Psoas muscle (tissue), 8 donors: ENCODE measurements around the gene INTS1. TPM values are rescaled to one million over a fixed set of nuclear protein-coding genes. Genes with fewer than 3 reads are reported as not detected.
"Not testable (repeated sequence)": the region's sequence is repeated elsewhere in the genome, so short reads cannot be mapped to it uniquely, and the experiment has no call there.

Experiments used
- ATAC-seq, 4 donors: fragments of 200-7000 bp; cut with Tn5 transposase; one replicate each; pipeline ENCODE4 v1.9.1; 2020; ENCODE audit warnings: moderate library complexity in 3 of 4, mild to moderate bottlenecking in 2 of 4
- DNase-seq, 2 donors: peaks; one replicate each; pipeline ENCODE4 v3.0.0-alpha.2; 2020
- H3K27ac ChIP-seq: fragments of 200-600 bp; one replicate; pipeline ENCODE4 v1.8.0; 2022
- H3K27me3 ChIP-seq, 3 donors: fragments of 200-600 bp in 1 of 3; one replicate each; pipeline versions ENCODE4 v1.6.1 to v1.8.0; 2013 to 2022; ENCODE audit warnings: low read length in 2 of 3, mild to moderate bottlenecking in 2 of 3, moderate library complexity in 1 of 3; ENCODE audit not compliant: insufficient read depth in 3 of 3
- H3K36me3 ChIP-seq, 2 donors: fragments of 200-600 bp in 1 of 2; one replicate each; pipeline versions ENCODE4 v1.6.1 to v1.8.0; 2013 to 2022; ENCODE audit warnings: low read depth in 1 of 2, mild to moderate bottlenecking in 1 of 2, moderate library complexity in 1 of 2; ENCODE audit not compliant: insufficient read depth in 1 of 2
- H3K4me1 ChIP-seq: fragments of 200-600 bp; one replicate; pipeline ENCODE4 v1.8.0; 2022
- H3K4me3 ChIP-seq: fragments of 200-600 bp; one replicate; pipeline ENCODE4 v1.8.0; 2022; ENCODE audit warnings: mild to moderate bottlenecking
- H3K9me3 ChIP-seq: fragments of 200-600 bp; one replicate; pipeline ENCODE4 v1.8.0; 2022
- CTCF ChIP-seq: fragments of 200-600 bp; IDR thresholded peaks from one replicate; pipeline ENCODE4 v1.8.0; 2022; ENCODE audit warnings: antibody characterized with exemption
- WGBS, 3 donors: extraction: QIAGEN DNeasy Blood & Tissue Kit; methylation state at CpG; one replicate each; pipeline versions ENCODE4 v1.1.6 to v1.1.7; 2013; 5-methylcytosine and 5-hydroxymethylcytosine counted together
- intact Hi-C, 2 donors: fragments of 100-400 bp; cut with DNase I; formaldehyde crosslinking; loops; one replicate each; pipeline versions ENCODE4 v1.11.0 to v1.14.2; 2022
- polyA plus RNA-seq, 3 donors: library from polyadenylated mRNA; stranded (reverse); fragments of 200-250 nt; gene quantifications; one replicate each; pipeline ENCODE4 v1.2.3, GENCODE V29; 2013
- total RNA-seq, 4 donors: library from RNA; stranded (reverse); fragmentation: NEBNext Ultra II Directional in 2 of 4; extraction: Animal tissue kit (Norgen Biotek cat#: 25700) in 2 of 4; gene quantifications; one replicate each; pipeline versions ENCODE4 v1.2.1 to v1.2.4, GENCODE V29; 2021 to 2023
- donor health status: healthy with polysubstance abuse.
- donor health status: DM: no; HTN: no; CAD: no; lungs with moderate emphysema.
- donor health status: Bipolar disorder and iron deficiency.
- donor health status: healthy.
- donor health status: DM: yes; HTN: yes; CAD: no.
- donor health status: DM: no; HTN: no; CAD: no.
- donor health status: DM: no; HTN: no; CAD: no.
- donor health status: DM: yes; HTN: yes; CAD: no.

Gene INTS1
- total and polyA plus RNA-seq, 7 donors: 38.8 to 77.6 (median 64.0) TPM

- TF ChIP-seq CTCF: no peak
- H3K4me1 ChIP-seq: no peaks in the 10 kb centered on the region
- peaks cover 0 to 4% (median 0%) of the 10 kb centered on the region in 3 donors for H3K27me3 ChIP-seq
- no peak overlapping the region for H3K27ac ChIP-seq
- no peak overlapping the region for H3K4me3 ChIP-seq
- 92 to 94% (median 93%) methylated on average over 38 to 45 of the region's 45 CpGs for WGBS, 3 donors
- no peaks in the 10 kb centered on the region for H3K9me3 ChIP-seq
- no peak for ATAC-seq
- intact Hi-C loops: no loop called here
- no peaks in the 10 kb centered on the region for H3K36me3 ChIP-seq
- no peak for DNase-seq
Measured at GRCh38 chr7:1444214-1444924, 59.8 kb downstream of the INTS1 start.

GRCh38 chr7:1443587-1444200, 60.5 kb downstream of the INTS1 start:
- not testable (repeated sequence) for H3K4me3 ChIP-seq, ATAC-seq

GRCh38 chr7:1442355-1443124, 61.6 kb downstream of the INTS1 start:
- ATAC-seq (no peak), DNase-seq (no peak)
- no peak overlapping the region for H3K27ac ChIP-seq
- no peaks in the 10 kb centered on the region for H3K4me1 ChIP-seq
- no peaks in the 10 kb centered on the region for H3K36me3 ChIP-seq
- H3K4me3 ChIP-seq: no peak overlapping the region
- intact Hi-C loops: no loop called here
- 85 to 89% (median 85%) methylated on average over 15 to 20 of the region's 20 CpGs for WGBS, 3 donors
- H3K9me3 ChIP-seq: no peaks in the 10 kb centered on the region
- H3K27me3 ChIP-seq: peaks cover 0 to 4% (median 0%) of the 10 kb centered on the region in 3 donors
- TF ChIP-seq CTCF: no peak

More at GRCh38 chr7:1443587-1444200, 60.5 kb downstream of the INTS1 start:
- H3K4me1 ChIP-seq, H3K9me3 ChIP-seq, intact Hi-C loops, H3K27me3 ChIP-seq, DNase-seq, H3K36me3 ChIP-seq, H3K27ac ChIP-seq: not testable (repeated sequence)
- 93 to 97% (median 94%) methylated on average over 21 to 26 of the region's 42 CpGs for WGBS, 3 donors

GRCh38 chr7:1441615-1442354, 62.4 kb downstream of the INTS1 start:
- intact Hi-C loops: no loop called here

More at GRCh38 chr7:1441615-1442354, 62.4 kb downstream of the INTS1 start:
- no peak overlapping the region for H3K4me3 ChIP-seq
- peaks cover 0 to 4% of the 10 kb centered on the region in 2 donors for H3K36me3 ChIP-seq
- no peak overlapping the region for H3K27ac ChIP-seq
- no peaks in the 10 kb centered on the region for H3K4me1 ChIP-seq
- 90 to 92% (median 90%) methylated on average over 35 to 41 of the region's 41 CpGs for WGBS, 3 donors
- ATAC-seq: no peak
- peaks cover 0 to 2% (median 0%) of the 10 kb centered on the region in 3 donors for H3K27me3 ChIP-seq
- DNase-seq: no peak
- H3K9me3 ChIP-seq: no peaks in the 10 kb centered on the region
- TF ChIP-seq CTCF: no peak
